Hippocampal formation (tissue), 2 donors: ENCODE data around the gene SP4.
A peak's percentile ranks its signal among the peaks of the same experiment; 100 is the strongest.
"Not testable (repeated sequence)": the region's sequence is repeated elsewhere in the genome, so short reads cannot be mapped to it uniquely, and the experiment has no call there.

Source experiments
- DNase-seq, 2 donors: peaks; one replicate each; lab custom pipeline; 2025; lab: John Stamatoyannopoulos, UW

The SP4 gene

GRCh38 chr7:21526007-21526406 lies 98.1 kb downstream of the SP4 start:
- no peak for DNase-seq

- DNase-seq: no peak
Measured at GRCh38 chr7:21526448-21526847, 98.6 kb downstream of the SP4 start.

GRCh38 chr7:21532485-21532884 lies 104.6 kb downstream of the SP4 start:
- not testable (repeated sequence) for DNase-seq

- not testable (repeated sequence) for DNase-seq
Measured at GRCh38 chr7:21533646-21534045, 105.8 kb downstream of the SP4 start.

GRCh38 chr7:21536445-21537118 lies 108.7 kb downstream of the SP4 start:
- not testable (repeated sequence) for DNase-seq

- DNase-seq: no peak
Measured at GRCh38 chr7:21538936-21539495, 111.1 kb downstream of the SP4 start.

GRCh38 chr7:21542891-21543527 lies 115.1 kb downstream of the SP4 start, which contains the start of gene DNAH11:
DNAH11 (plus strand) TSS chr7:21543039; CDS start chr7:21543246, 207 bp downstream.
- DNase-seq: peak in 1 of 2 donors; percentile 2

GRCh38 chr7:21543528-21544302 lies 115.8 kb downstream of the SP4 start:
- no peak for DNase-seq

GRCh38 chr7:21544303-21544656 lies 116.4 kb downstream of the SP4 start:
- no peak for DNase-seq

GRCh38 chr7:21544715-21545114 lies 116.8 kb downstream of the SP4 start:
- no peak for DNase-seq

- DNase-seq: no peak
Measured at GRCh38 chr7:21547501-21547900, 119.6 kb downstream of the SP4 start.

GRCh38 chr7:21548491-21548890 lies 120.6 kb downstream of the SP4 start:
- no peak for DNase-seq

GRCh38 chr7:21550076-21550475 lies 122.2 kb downstream of the SP4 start:
- no peak for DNase-seq

- no peak for DNase-seq
Measured at GRCh38 chr7:21550821-21551531, 123.1 kb downstream of the SP4 start.

- DNase-seq: no peak
Measured at GRCh38 chr7:21562385-21562784, 134.5 kb downstream of the SP4 start.
